Posterior vena cava (tissue), 2 donors: ENCODE results near the gene JAGN1. TPM values are rescaled to one million over a fixed set of nuclear protein-coding genes. Genes with fewer than 3 reads are reported as not detected.
A peak's percentile ranks its signal among the peaks of the same experiment; 100 is the strongest.
"Not testable (repeated sequence)": the region's sequence is repeated elsewhere in the genome, so short reads cannot be mapped to it uniquely, and the experiment has no call there.

Experiments used
- DNase-seq: peaks from one replicate; pipeline ENCODE4 v3.0.0-alpha.2; 2020; ENCODE audit warnings: low spot score
- intact Hi-C, 2 donors: fragments of 100-400 bp; cut with DNase I; formaldehyde crosslinking; loops; one replicate each; pipeline versions ENCODE4 v1.14.1 to v1.14.2; 2022 to 2023
- long read RNA-seq, 2 donors: library from polyadenylated mRNA; unstranded; transcript quantifications; one replicate each; pipeline ENCODE4 v2.0.0, GENCODE V29; 2020 to 2021
- total RNA-seq, 2 donors: library from RNA; stranded (reverse); fragmentation: NEBNext Ultra II Directional; extraction: Animal tissue kit (Norgen Biotek cat#: 25700); gene quantifications; one replicate each; pipeline ENCODE4 v1.2.1, GENCODE V29; 2021
- donor health status: DM: yes; HTN: yes; CAD: no.
- donor health status: DM: yes; HTN: yes; CAD: no.

JAGN1 gene
- total RNA-seq = 10 to 100 TPM; 19.6 to 20.0 TPM
- long read RNA-seq, donor 1, partial matches to known transcripts = 0 of 4 reads
- long read RNA-seq, donor 1, other reads (novel, unspliced or antisense) = 0 of 4 reads
- long read RNA-seq, donor 2, transcript JAGN1-201 (2 exons, 1,675 nt) = major isoform, 69 of 72 reads
- long read RNA-seq, donor 2, partial matches to known transcripts = 0 of 72 reads
- long read RNA-seq, donor 2, other reads (novel, unspliced or antisense) = 1 of 72 reads

- intact Hi-C loops = no loop called here
- peak; percentile 97 for DNase-seq
Observed at GRCh38 chr3:9890249-9891071, at the start of gene JAGN1. TSS of gene JAGN1 (plus strand) at chr3:9890610. CDS start at chr3:9890723, 113 bp downstream.

GRCh38 chr3:9841015-9841414 lies 49.4 kb upstream of the JAGN1 start:
- intact Hi-C loops = loop anchor here in 1 of 2 donors (5.0 kb wide), 1 partner anchor 76 kb away; the partner anchor contains the start of gene IL17RC
- no peak for DNase-seq

GRCh38 chr3:9843715-9844438 lies 46.5 kb upstream of the JAGN1 start, which contains the start of gene RPUSD3:
TSS of gene RPUSD3 (minus strand) at chr3:9844008. CDS start at chr3:9843990, 18 bp downstream.
- intact Hi-C loops = loop anchor here in 1 of 2 donors (5.0 kb wide), 1 partner anchor 73 kb away; the partner anchor contains the start of gene IL17RC
- DNase-seq = peak; percentile 100

- intact Hi-C loops = loop anchor here in 1 of 2 donors (5.0 kb wide), 1 partner anchor 66 kb away; no protein-coding TSS in a partner anchor
- peak; percentile 74 for DNase-seq
Observed at GRCh38 chr3:9846231-9846630, 44.2 kb upstream of the JAGN1 start.

GRCh38 chr3:9846931-9847488 lies 43.4 kb upstream of the JAGN1 start:
- peak; percentile 78 for DNase-seq
- intact Hi-C loops = loop anchor here in 1 of 2 donors (5.0 kb wide), 1 partner anchor 65 kb away; no protein-coding TSS in a partner anchor

- DNase-seq = not testable (repeated sequence)
Observed at GRCh38 chr3:9847870-9848269, 42.5 kb upstream of the JAGN1 start.

GRCh38 chr3:9848860-9849259 lies 41.5 kb upstream of the JAGN1 start:
- DNase-seq = not testable (repeated sequence)
- intact Hi-C loops = loop anchor here in 1 of 2 donors (5.0 kb wide), 1 partner anchor 63 kb away; no protein-coding TSS in a partner anchor

More at GRCh38 chr3:9847870-9848269, 42.5 kb upstream of the JAGN1 start:
- intact Hi-C loops = loop anchor here in 1 of 2 donors (5.0 kb wide), 1 partner anchor 64 kb away; no protein-coding TSS in a partner anchor

- intact Hi-C loops, DNase-seq: not testable (repeated sequence)
Observed at GRCh38 chr3:9851383-9851782, 39.0 kb upstream of the JAGN1 start.

- intact Hi-C loops, DNase-seq: not testable (repeated sequence)
Observed at GRCh38 chr3:9851926-9852325, 38.5 kb upstream of the JAGN1 start.

GRCh38 chr3:9852528-9852927 lies 37.9 kb upstream of the JAGN1 start:
- peak; percentile 60 for DNase-seq
- intact Hi-C loops = no loop called here

- peak; percentile 53 for DNase-seq
- intact Hi-C loops = not testable (repeated sequence)
Observed at GRCh38 chr3:9854291-9854940, 36.0 kb upstream of the JAGN1 start.

GRCh38 chr3:9855594-9855993 lies 34.8 kb upstream of the JAGN1 start:
- intact Hi-C loops = no loop called here
- peak; percentile 18 for DNase-seq

- intact Hi-C loops = no loop called here
- DNase-seq = peak; percentile 66
Observed at GRCh38 chr3:9859530-9860025, 30.8 kb upstream of the JAGN1 start.

- DNase-seq = peak; percentile 29
Observed at GRCh38 chr3:9861201-9861600, 29.2 kb upstream of the JAGN1 start.

GRCh38 chr3:9861626-9862130 lies 28.7 kb upstream of the JAGN1 start:
- intact Hi-C loops = no loop called here
- peak; percentile 17 for DNase-seq

More at GRCh38 chr3:9861201-9861600, 29.2 kb upstream of the JAGN1 start:
- intact Hi-C loops = no loop called here

- intact Hi-C loops = no loop called here
- peak; percentile 86 for DNase-seq
Observed at GRCh38 chr3:9862391-9863057, 27.9 kb upstream of the JAGN1 start.

GRCh38 chr3:9863058-9863772 lies 27.2 kb upstream of the JAGN1 start:
- intact Hi-C loops = no loop called here
- DNase-seq = peak; percentile 77
